GM21381 (cell line): ENCODE results near the gene PCDHB8.
"Not testable (repeated sequence)": the region's sequence is repeated elsewhere in the genome, so short reads cannot be mapped to it uniquely, and the experiment has no call there.

Source experiments
- ATAC-seq: cut with Tn5 transposase; IDR thresholded peaks from one replicate; pipeline ENCODE4 v1.9.1; 2021; ENCODE audit warnings: mild to moderate bottlenecking, moderate library complexity; ENCODE audit not compliant: unreplicated experiment

The PCDHB8 gene

GRCh38 chr5:141225421-141225820 lies 47.8 kb downstream of the PCDHB8 start:
- not testable (repeated sequence) for ATAC-seq
